Measurements from ENCODE around the gene TMEM18. TPM values are rescaled to one million over a fixed set of nuclear protein-coding genes. Genes with fewer than 3 reads are reported as not detected.

TMEM18 gene
- total and polyA plus RNA-seq, 2 of the 4 experiments (the other 2 are of a cell fraction), result 15.2 to 30.2 TPM

DNA sequence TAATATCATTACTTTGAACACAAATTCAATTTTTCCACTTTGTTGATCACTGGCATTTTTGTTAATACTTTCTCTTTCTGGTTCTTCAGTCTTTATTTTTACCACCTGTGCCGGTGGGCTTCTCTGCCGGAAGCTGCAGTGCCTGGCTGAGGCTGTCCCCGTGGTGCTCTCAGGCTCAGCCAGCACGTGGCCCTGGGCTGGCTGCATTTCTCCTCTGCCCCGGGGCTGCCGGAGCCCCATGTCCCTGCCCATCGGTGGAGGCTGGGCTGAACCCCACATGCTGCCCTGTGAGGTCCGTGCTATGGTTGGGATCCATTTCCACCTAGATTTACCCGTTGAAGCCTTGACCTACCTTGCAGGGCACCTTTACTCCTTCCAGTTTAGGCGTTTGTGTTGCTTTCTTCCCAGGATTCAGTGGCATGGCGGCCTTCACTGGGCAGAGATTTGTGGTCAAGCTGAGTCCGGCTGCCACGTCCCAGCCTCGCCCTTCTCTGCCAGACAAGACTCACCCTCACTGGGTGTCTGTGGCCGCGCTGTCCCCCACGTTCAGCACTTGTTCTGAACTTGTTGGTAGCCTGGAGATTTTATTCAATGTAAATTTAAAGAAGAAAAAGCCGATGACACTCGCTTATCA, 12.8 kb upstream of the TMEM18 start:
- CTCF ChIA-PET, result interaction anchor here (0.6 to 0.7 kb wide), 3 partner anchors 24 to 1205 kb away, joined by 3 to 4 read pairs (median 4); no protein-coding TSS in a partner anchor
- Histone ChIP-seq H3K4me3 (ENCODE audit: insufficient read depth, low read depth, low read length) (no peak overlapping the region), H3K4me2 (ENCODE audit: low read depth, low read length) (no peak overlapping the region), H2AK9ac (replicated peaks; ENCODE audit: low read depth, low read length, poor library complexity) (no peak overlapping the region), H3K14ac (replicated peaks; ENCODE audit: low read depth, low read length) (no peak overlapping the region), H3K4me1 (ENCODE audit: control insufficient read depth, insufficient read depth, low read length) (peaks cover 5% of the 10 kb centered on the region), H4K20me1 (ENCODE audit: insufficient read depth, low read length) (no peaks in the 10 kb centered on the region), H3K18ac (ENCODE audit: low read depth, low read length) (no peak overlapping the region), H2BK5ac (ENCODE audit: low read depth, low read length, poor library complexity, severe bottlenecking) (no peak overlapping the region), H3K9me3 (ENCODE audit: control insufficient read depth, insufficient read depth, low read length) (peaks cover 5% of the 10 kb centered on the region; the same call in 1 of the 2 replicates), H2AK5ac (ENCODE audit: low read depth, low read length) (no peak overlapping the region), H4K91ac (ENCODE audit: insufficient read depth, low read depth, low read length) (no peak overlapping the region), H2BK20ac (ENCODE audit: low read depth, low read length) (no peak overlapping the region), H3K79me1 (ENCODE audit: low read depth in 1 of 2, low read length in 2 of 2) (no peaks in the 10 kb centered on the region), H3K23ac (ENCODE audit: low read depth, low read length) (no peak overlapping the region; the same call in 1 of the 2 replicates), H3K4ac (ENCODE audit: low read depth, low read length) (no peak overlapping the region), H4K5ac (ENCODE audit: low read depth, low read length) (no peak overlapping the region), H2BK120ac (ENCODE audit: low read depth, low read length) (no peak overlapping the region), H3K27ac (ENCODE audit: insufficient read depth, low read length) (no peak overlapping the region), H3K9me1 (ENCODE audit: insufficient read depth, low read length) (no peaks in the 10 kb centered on the region), H3K36me3 (ENCODE audit: control insufficient read depth, insufficient read depth, low read length) (no peaks in the 10 kb centered on the region), H3K56ac (ENCODE audit: extremely low read depth, insufficient read depth, low read length) (no peak overlapping the region), H2AFZ (replicated peaks; ENCODE audit: low read length, poor library complexity) (no peak overlapping the region), H2BK15ac (ENCODE audit: low read depth, low read length) (no peak overlapping the region), H3K27me3 (ENCODE audit: control insufficient read depth, insufficient read depth, low read length) (no peaks in the 10 kb centered on the region), H4K8ac (ENCODE audit: low read depth in 2 of 2, low read length in 2 of 2) (no peak overlapping the region), H3K9ac (ENCODE audit: low read depth, low read length) (no peak overlapping the region)
- in situ Hi-C loops (cut with MboI; ENCODE audit: low sequenced_read_pairs) (no loop called here), dilution Hi-C loops (cut with HindIII; ENCODE audit: low sequenced_read_pairs, unreplicated experiment) (no loop called here), intact Hi-C loops (cut with micrococcal nuclease) (loop anchor here (10.0 kb wide), 1 partner anchor 365 kb away; no protein-coding TSS in a partner anchor)
- ATAC-seq (ENCODE audit: low read depth) (no peak), DNase-seq (no peak)
- 81% methylated on average over 6 of the region's 19 CpGs; no CpG with 5 or more reads in 1 of the 2 experiments for WGBS, 2 experiments (ENCODE audit: extremely low coverage in 2 of 2, insufficient read length in 1 of 2)
- no peak for TF ChIP-seq RFX5 (IDR thresholded peaks at IDR 0.05; ENCODE audit: low read depth, low read length)
- no peak for TF ChIP-seq NFE2L2 (IDR thresholded peaks at IDR 0.05; ENCODE audit: low read depth, low read length)
- TF ChIP-seq BHLHE40 (IDR thresholded peaks at IDR 0.05; ENCODE audit: low read depth, low read length), result no peak
- TF ChIP-seq, protein P1, sequence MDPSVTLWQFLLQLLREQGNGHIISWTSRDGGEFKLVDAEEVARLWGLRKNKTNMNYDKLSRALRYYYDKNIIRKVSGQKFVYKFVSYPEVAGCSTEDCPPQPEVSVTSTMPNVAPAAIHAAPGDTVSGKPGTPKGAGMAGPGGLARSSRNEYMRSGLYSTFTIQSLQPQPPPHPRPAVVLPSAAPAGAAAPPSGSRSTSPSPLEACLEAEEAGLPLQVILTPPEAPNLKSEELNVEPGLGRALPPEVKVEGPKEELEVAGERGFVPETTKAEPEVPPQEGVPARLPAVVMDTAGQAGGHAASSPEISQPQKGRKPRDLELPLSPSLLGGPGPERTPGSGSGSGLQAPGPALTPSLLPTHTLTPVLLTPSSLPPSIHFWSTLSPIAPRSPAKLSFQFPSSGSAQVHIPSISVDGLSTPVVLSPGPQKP (IDR thresholded peaks at IDR 0.05; ENCODE audit: borderline replicate concordance, low read depth, low read length), result no peak
- TF ChIP-seq, protein P2, sequence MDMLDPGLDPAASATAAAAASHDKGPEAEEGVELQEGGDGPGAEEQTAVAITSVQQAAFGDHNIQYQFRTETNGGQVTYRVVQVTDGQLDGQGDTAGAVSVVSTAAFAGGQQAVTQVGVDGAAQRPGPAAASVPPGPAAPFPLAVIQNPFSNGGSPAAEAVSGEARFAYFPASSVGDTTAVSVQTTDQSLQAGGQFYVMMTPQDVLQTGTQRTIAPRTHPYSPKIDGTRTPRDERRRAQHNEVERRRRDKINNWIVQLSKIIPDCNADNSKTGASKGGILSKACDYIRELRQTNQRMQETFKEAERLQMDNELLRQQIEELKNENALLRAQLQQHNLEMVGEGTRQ (IDR thresholded peaks at IDR 0.05; ENCODE audit: low read depth, low read length), result no peak
- TF ChIP-seq MAFK (IDR thresholded peaks at IDR 0.05; ENCODE audit: low read depth, low read length), result no peak
- no peak for TF ChIP-seq CEBPB (IDR thresholded peaks at IDR 0.05; ENCODE audit: low read depth, low read length)
- POLR2A ChIA-PET (ENCODE audit: unreplicated experiment), result no interaction called here
- no TSS peak for BruUV-seq (replicated peaks)

Data from IMR-90 (cell line).